ENCODE results near the gene ANP32A.

The ANP32A gene

GRCh38 chr15:68792901-68793766 is 27.6 kb downstream of the ANP32A start:
- H3K4me3 ChIP-seq (replicated peaks; ENCODE audit: low read depth, low read length) = no peak overlapping the region
- DNase-seq (ENCODE audit: low read depth) = no peak
- TF ChIP-seq CTCF (IDR thresholded peaks at IDR 0.05; ENCODE audit: low read length, missing control alignments) = no peak

- H3K4me3 ChIP-seq (replicated peaks; ENCODE audit: low read depth, low read length) = no peak overlapping the region
- TF ChIP-seq CTCF (IDR thresholded peaks at IDR 0.05; ENCODE audit: low read length, missing control alignments) = no peak
- no peak for DNase-seq (ENCODE audit: low read depth)
Measured at GRCh38 chr15:68791431-68792283, 29.0 kb downstream of the ANP32A start.

GRCh38 chr15:68790910-68791309 is 29.8 kb downstream of the ANP32A start:
- TF ChIP-seq CTCF (IDR thresholded peaks at IDR 0.05; ENCODE audit: low read length, missing control alignments) = no peak
- no peak for DNase-seq (ENCODE audit: low read depth)
- no peak overlapping the region for H3K4me3 ChIP-seq (replicated peaks; ENCODE audit: low read depth, low read length)

GRCh38 chr15:68790242-68790575 is 30.5 kb downstream of the ANP32A start:
- H3K4me3 ChIP-seq (replicated peaks; ENCODE audit: low read depth, low read length) = no peak overlapping the region
- TF ChIP-seq CTCF (IDR thresholded peaks at IDR 0.05; ENCODE audit: low read length, missing control alignments) = no peak
- DNase-seq (ENCODE audit: low read depth) = no peak

GRCh38 chr15:68789534-68790241 is 31.0 kb downstream of the ANP32A start:
- peak; percentile 20 for DNase-seq (ENCODE audit: low read depth)
- no peak for TF ChIP-seq CTCF (IDR thresholded peaks at IDR 0.05; ENCODE audit: low read length, missing control alignments)
- no peak overlapping the region for H3K4me3 ChIP-seq (replicated peaks; ENCODE audit: low read depth, low read length)

GRCh38 chr15:68789091-68789490 is 31.6 kb downstream of the ANP32A start:
- H3K4me3 ChIP-seq (replicated peaks; ENCODE audit: low read depth, low read length) = no peak overlapping the region
- TF ChIP-seq CTCF (IDR thresholded peaks at IDR 0.05; ENCODE audit: low read length, missing control alignments) = no peak
- no peak for DNase-seq (ENCODE audit: low read depth)
